ENCODE results near the gene ANKRD65.

GRCh38 chr1:1390675-1391074 is 30.4 kb downstream of the ANKRD65 start:
- TF ChIP-seq CTCF (conservative IDR thresholded peaks at IDR 0.05) (no peak), ZFX (IDR thresholded peaks at IDR 0.05) (no peak)
